GM23338 (cell line): ENCODE data around the gene VARS2. TPM values are rescaled to one million over a fixed set of nuclear protein-coding genes. Genes with fewer than 3 reads are reported as not detected.

Experiments
- ATAC-seq: fragments of 200-7000 bp; cut with Tn5 transposase; 3 replicates; pipeline ENCODE4 v1.9.1; 2020
- DNase-seq: peaks from one replicate; pipeline ENCODE4 v3.0.0-alpha.2; 2015; ENCODE audit warnings: low spot score
- H2AFZ ChIP-seq: fragments of 200-600 bp; sonication (generic); 2 replicates; pipeline ENCODE4 v1.8.0; 2016; ENCODE audit warnings: antibody characterized with exemption, mild to moderate bottlenecking, moderate library complexity
- H3F3A ChIP-seq: fragments of 200-600 bp; sonication (generic); replicated peaks from 2 replicates; pipeline ENCODE4 v1.8.0; 2017; ENCODE audit warnings: antibody characterized with exemption, mixed run types, low read depth
- H3K27ac ChIP-seq: fragments of 200-600 bp; sonication (generic); 2 replicates; pipeline ENCODE4 v1.6.1; 2016; ENCODE audit warnings: low read depth
- H3K27me3 ChIP-seq: fragments of 200-600 bp; sonication (generic); 2 replicates; pipeline ENCODE4 v1.8.0; 2016; ENCODE audit warnings: mild to moderate bottlenecking, mixed run types, moderate library complexity; ENCODE audit not compliant: insufficient read depth
- H3K36me3 ChIP-seq: fragments of 200-600 bp; sonication (generic); 2 replicates; pipeline ENCODE4 v1.8.0; 2016; ENCODE audit warnings: mild to moderate bottlenecking; ENCODE audit not compliant: insufficient read depth
- H3K4me1 ChIP-seq: fragments of 200-600 bp; sonication (generic); 2 replicates; pipeline ENCODE4 v1.8.0; 2016; ENCODE audit warnings: mild to moderate bottlenecking, moderate library complexity; ENCODE audit not compliant: insufficient read depth
- H3K4me2 ChIP-seq: fragments of 200-600 bp; sonication (generic); 2 replicates; pipeline ENCODE4 v1.7.1; 2017; ENCODE audit warnings: mixed run types
- H3K4me3 ChIP-seq: fragments of 200-600 bp; sonication (generic); 2 replicates; pipeline ENCODE4 v1.6.1; 2016; ENCODE audit warnings: mixed run types
- H3K79me2 ChIP-seq: fragments of 200-600 bp; sonication (generic); replicated peaks from 2 replicates; pipeline ENCODE4 v1.8.0; 2017; ENCODE audit warnings: mild to moderate bottlenecking; ENCODE audit not compliant: insufficient read depth
- H3K9me2 ChIP-seq: fragments of 200-600 bp; sonication (generic); 2 replicates; pipeline ENCODE4 v1.8.0; 2017; ENCODE audit not compliant: insufficient read depth
- H4K20me1 ChIP-seq: fragments of 200-600 bp; sonication (generic); replicated peaks from 2 replicates; pipeline ENCODE4 v1.8.0; 2017; ENCODE audit warnings: mild to moderate bottlenecking; ENCODE audit not compliant: insufficient read depth
- H3K27ac Mint-ChIP-seq: 2 replicates; pipeline ENCODE4 v1.8.0; 2020; ENCODE audit warnings: inconsistent platforms, mild to moderate bottlenecking, moderate library complexity, mixed read lengths
- H3K27me3 Mint-ChIP-seq: 3 replicates; pipeline ENCODE4 v1.8.0; 2022; ENCODE audit warnings: low read depth, mild to moderate bottlenecking, moderate library complexity, mixed read lengths, inconsistent platforms; ENCODE audit not compliant: insufficient read depth, poor library complexity
- H3K36me3 Mint-ChIP-seq: 3 replicates; pipeline ENCODE4 v1.8.0; 2021; ENCODE audit warnings: low read depth, mild to moderate bottlenecking, inconsistent platforms, moderate library complexity, mixed read lengths
- H3K4me1 Mint-ChIP-seq: 3 replicates; pipeline ENCODE4 v1.8.0; 2020; ENCODE audit warnings: mild to moderate bottlenecking, inconsistent platforms, mixed read lengths
- H3K4me3 Mint-ChIP-seq: 3 replicates; pipeline ENCODE4 v1.8.0; 2021; ENCODE audit warnings: moderate library complexity, mild to moderate bottlenecking, inconsistent platforms, mixed read lengths
- H3K9me3 Mint-ChIP-seq: 3 replicates; pipeline ENCODE4 v1.8.0; 2020; ENCODE audit warnings: moderate library complexity, mild to moderate bottlenecking, inconsistent platforms, mixed read lengths
- CREB1 ChIP-seq: fragments of 250-450 bp; sonication (Bioruptor Pico); IDR thresholded peaks from 2 replicates; pipeline ENCODE4 v1.5.0; 2020; ENCODE audit warnings: low read depth, mild to moderate bottlenecking, moderate library complexity
- EZH2 ChIP-seq: fragments of 200-600 bp; sonication (generic); IDR thresholded peaks from one replicate; pipeline ENCODE4 v1.8.0; 2017; ENCODE audit warnings: antibody characterized with exemption, mild to moderate bottlenecking, low read depth; ENCODE audit not compliant: unreplicated experiment
- EZH2phosphoT487 ChIP-seq: fragments of 200-600 bp; sonication (generic); IDR thresholded peaks from one replicate; pipeline ENCODE4 v1.8.1; 2018; ENCODE audit warnings: antibody characterized with exemption; ENCODE audit not compliant: unreplicated experiment
- JUNB ChIP-seq: IDR thresholded peaks from one replicate; pipeline ENCODE4 v1.6.1; 2016; ENCODE audit warnings: antibody characterized with exemption; ENCODE audit not compliant: unreplicated experiment
- NANOG ChIP-seq: IDR thresholded peaks from 2 replicates; pipeline ENCODE4 v1.6.1; 2016; ENCODE audit warnings: antibody characterized with exemption, borderline replicate concordance
- POLR2AphosphoS5 ChIP-seq: IDR thresholded peaks from 2 replicates; pipeline ENCODE4 v1.6.1; 2016; ENCODE audit warnings: antibody characterized with exemption, low read depth
- REST ChIP-seq: IDR thresholded peaks from one replicate; pipeline ENCODE4 v1.6.1; 2018; ENCODE audit warnings: antibody characterized with exemption; ENCODE audit not compliant: unreplicated experiment
- ZNF114 ChIP-seq: fragments of 250-450 bp; sonication (Bioruptor Pico); IDR thresholded peaks from 2 replicates; pipeline ENCODE4 v1.5.0; 2020; ENCODE audit warnings: mild to moderate bottlenecking, moderate library complexity
- ZNF331 ChIP-seq: fragments of 250-450 bp; sonication (Bioruptor Pico); IDR thresholded peaks from 2 replicates; pipeline ENCODE4 v1.5.0; 2020; ENCODE audit warnings: low read depth, mild to moderate bottlenecking, moderate library complexity
- ZNF462 ChIP-seq: fragments of 250-450 bp; sonication (Bioruptor Pico); IDR thresholded peaks from 2 replicates; pipeline ENCODE4 v1.5.0; 2020; ENCODE audit warnings: mild to moderate bottlenecking, moderate library complexity
- polyA plus RNA-seq: library from polyadenylated mRNA; unstranded; fragments of >200 nt; fragmentation: Nextera tagmentation; extraction: Ambion mirVana; gene quantifications from 2 replicates; pipeline ENCODE4 v1.2.1, GENCODE V29; 2016
- total RNA-seq: library from RNA; depleted of rRNA; stranded (reverse); fragments of >200 nt; shearing (Covaris generic); gene quantifications from 2 replicates; pipeline ENCODE4 v1.2.3, GENCODE V29; 2014
- TF ChIP-seq, protein P1 (sequence below): IDR thresholded peaks from 2 replicates; pipeline ENCODE4 v1.6.1; 2016; ENCODE audit warnings: antibody characterized with exemption

VARS2 gene
- total and polyA plus RNA-seq, 2 experiments from 2014 or later = 13.7 to 36.4 TPM

DNA sequence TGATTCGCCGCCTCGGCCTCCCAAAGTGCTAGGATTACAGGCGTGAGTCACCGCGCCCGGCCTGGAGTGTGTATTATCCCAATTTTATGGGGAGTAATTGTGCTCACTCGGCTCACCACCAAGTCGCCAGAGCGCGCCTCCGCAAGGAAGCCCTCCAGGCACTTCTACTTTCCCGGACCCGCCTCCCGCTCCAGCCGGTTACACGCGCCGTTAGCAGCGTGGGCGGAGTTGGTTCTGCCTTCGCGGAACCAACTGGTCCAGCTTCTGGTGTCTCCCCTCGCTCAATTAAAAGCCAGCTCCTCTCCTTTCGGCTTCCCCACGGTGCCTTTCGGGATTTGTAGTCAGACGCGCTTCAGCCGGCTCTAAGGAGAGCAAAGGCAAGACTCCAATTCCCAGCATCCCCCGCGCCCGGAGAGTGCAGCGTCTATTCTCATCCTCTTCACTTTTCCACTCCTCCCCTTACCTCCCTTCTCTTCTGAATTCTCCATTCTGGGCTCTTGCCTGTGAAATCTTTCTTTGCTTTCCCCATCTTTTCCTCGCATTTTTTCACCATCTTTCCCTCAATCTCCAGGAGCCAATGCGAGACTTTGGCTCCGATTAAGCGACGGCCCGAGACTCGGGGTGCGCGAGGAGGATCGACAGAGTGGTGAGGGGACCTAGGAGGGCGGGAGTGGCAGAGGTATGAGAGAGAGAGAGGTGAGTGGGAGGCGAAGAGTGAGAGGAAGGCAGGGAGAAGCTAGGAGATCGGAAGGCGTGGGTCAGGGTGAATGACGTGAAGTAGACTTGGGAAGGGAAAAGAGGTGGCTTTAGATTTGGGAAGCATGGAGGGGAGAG lies 6.1 kb upstream of the VARS2 start, which contains the start of gene GTF2H4 (continued):
- TF ChIP-seq, protein P1, sequence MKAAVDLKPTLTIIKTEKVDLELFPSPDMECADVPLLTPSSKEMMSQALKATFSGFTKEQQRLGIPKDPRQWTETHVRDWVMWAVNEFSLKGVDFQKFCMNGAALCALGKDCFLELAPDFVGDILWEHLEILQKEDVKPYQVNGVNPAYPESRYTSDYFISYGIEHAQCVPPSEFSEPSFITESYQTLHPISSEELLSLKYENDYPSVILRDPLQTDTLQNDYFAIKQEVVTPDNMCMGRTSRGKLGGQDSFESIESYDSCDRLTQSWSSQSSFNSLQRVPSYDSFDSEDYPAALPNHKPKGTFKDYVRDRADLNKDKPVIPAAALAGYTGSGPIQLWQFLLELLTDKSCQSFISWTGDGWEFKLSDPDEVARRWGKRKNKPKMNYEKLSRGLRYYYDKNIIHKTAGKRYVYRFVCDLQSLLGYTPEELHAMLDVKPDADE = peak; percentile 94
- TF ChIP-seq EZH2phosphoT487 (no peak), ZNF114 (CRISPR knock-in tag) (peak; percentile 76; the same call in 1 of the 2 replicates), CREB1 (CRISPR knock-in tag) (peak; percentile 72), POLR2AphosphoS5 (peak; percentile 86)

- Histone ChIP-seq H3K4me1 (no peaks in the 10 kb centered on the region), H3K27ac (no peak overlapping the region), H4K20me1 (no peaks in the 10 kb centered on the region; the same call in 1 of the 2 replicates), H3K36me3 (peaks cover 7% of the 10 kb centered on the region; the same call in 1 of the 2 replicates), H3F3A (0 out of 2 replicates have a peak, but pooled peaks cover 12% of the 10 kb centered on the region), H3K79me2 (peaks cover 10% of the 10 kb centered on the region), H3K27me3 (no peaks in the 10 kb centered on the region), H3K4me3 (peak overlapping the region; percentile 94), H3K4me2 (peak overlapping the region; percentile 85), H2AFZ (no peak overlapping the region), H3K9me2 (no peaks in the 10 kb centered on the region)
- peaks cover 14% of the 10 kb centered on the region for H3K27me3 Mint-ChIP-seq
- H3K4me1 Mint-ChIP-seq = peaks cover 20% of the 10 kb centered on the region
- ATAC-seq (no peak), DNase-seq (no peak)
- H3K9me3 Mint-ChIP-seq = no peaks in the 10 kb centered on the region
- H3K4me3 Mint-ChIP-seq = peak overlapping the region; percentile 99
- peak overlapping the region; percentile 79; the same call in 1 of the 2 replicates for H3K27ac Mint-ChIP-seq
- peaks cover 35% of the 10 kb centered on the region for H3K36me3 Mint-ChIP-seq
- TF ChIP-seq REST = no peak
- no peak for TF ChIP-seq ZNF331 (CRISPR knock-in tag)
- no peak for TF ChIP-seq NANOG
- TF ChIP-seq JUNB = no peak
- no peak for TF ChIP-seq ZNF462 (CRISPR knock-in tag)
- no peak for TF ChIP-seq CREB1 (CRISPR knock-in tag)
- no peak for TF ChIP-seq ZNF114 (CRISPR knock-in tag)
- no peak for TF ChIP-seq EZH2
- no peak for TF ChIP-seq POLR2AphosphoS5
Observed at GRCh38 chr6:30908700-30909099, 5.3 kb upstream of the VARS2 start.
